IMR-90 (cell line): ENCODE results near the gene VAV3. TPM values are rescaled to one million over a fixed set of nuclear protein-coding genes. Genes with fewer than 3 reads are reported as not detected.

Source experiments
- ATAC-seq: fragments of 200-7000 bp; cut with Tn5 transposase; 2 replicates; pipeline ENCODE4 v1.9.1; 2020; ENCODE audit warnings: low read depth, mild to moderate bottlenecking, moderate library complexity
- BruUV-seq: library from RNA; stranded (reverse); fragments of 400-500 nt; replicated peaks from 2 replicates; lab custom pipeline; 2021; lab: Mats Ljungman, UMichigan
- CTCF ChIA-PET: fragments of 300-600 bp; formaldehyde crosslinking; extraction: SDS; loops from one replicate; lab custom pipeline; 2021; ENCODE audit warnings: antibody characterized with exemption; lab: Yijun Ruan, JAX
- POLR2A ChIA-PET: fragments of 300-600 bp; sonication (Branson Sonifier 250); formaldehyde crosslinking; loops from one replicate; lab custom pipeline; 2022; ENCODE audit warnings: antibody characterized with exemption; ENCODE audit not compliant: unreplicated experiment; lab: Charles Lee
- DNase-seq: peaks from one replicate; pipeline ENCODE4 v3.0.0; 2013
- H2AFZ ChIP-seq: replicated peaks from 2 replicates; pipeline ENCODE3; 2013; ENCODE audit warnings: low read length, mild to moderate bottlenecking; ENCODE audit not compliant: poor library complexity
- H2AK5ac ChIP-seq: 2 replicates; pipeline ENCODE4 v1.6.1; 2013; ENCODE audit warnings: low read depth, low read length, inconsistent platforms
- H2AK9ac ChIP-seq: replicated peaks from 2 replicates; pipeline ENCODE3; 2013; ENCODE audit warnings: mild to moderate bottlenecking, low read depth, low read length, moderate library complexity; ENCODE audit not compliant: poor library complexity
- H2BK120ac ChIP-seq: 2 replicates; pipeline ENCODE4 v1.6.1; 2013; ENCODE audit warnings: low read depth, low read length, inconsistent platforms
- H2BK15ac ChIP-seq: 3 replicates; pipeline ENCODE4 v1.6.1; 2013; ENCODE audit warnings: low read depth, low read length, inconsistent platforms
- H2BK20ac ChIP-seq: 2 replicates; pipeline ENCODE4 v1.6.1; 2013; ENCODE audit warnings: low read depth, mild to moderate bottlenecking, inconsistent platforms, low read length, moderate library complexity
- H2BK5ac ChIP-seq: 2 replicates; pipeline ENCODE4 v1.6.1; 2013; ENCODE audit warnings: mild to moderate bottlenecking, low read depth, low read length, inconsistent platforms; ENCODE audit not compliant: poor library complexity, severe bottlenecking
- H3K14ac ChIP-seq: replicated peaks from 2 replicates; pipeline ENCODE4 v1.6.1; 2013; ENCODE audit warnings: low read depth, low read length, inconsistent platforms
- H3K18ac ChIP-seq: 2 replicates; pipeline ENCODE4 v1.6.1; 2013; ENCODE audit warnings: low read depth, low read length, control low read depth
- H3K23ac ChIP-seq: 2 replicates; pipeline ENCODE4 v1.6.1; 2013; ENCODE audit warnings: low read depth, low read length, inconsistent platforms
- H3K27ac ChIP-seq: 2 replicates; pipeline ENCODE4 v1.5.1; 2013; ENCODE audit warnings: mild to moderate bottlenecking, control low read depth, low read length; ENCODE audit not compliant: insufficient read depth
- H3K27me3 ChIP-seq: 2 replicates; pipeline ENCODE4 v1.6.1; 2013; ENCODE audit warnings: low read length; ENCODE audit not compliant: control insufficient read depth, insufficient read depth
- H3K36me3 ChIP-seq: 2 replicates; pipeline ENCODE4 v1.6.1; 2013; ENCODE audit warnings: low read length, mixed read lengths; ENCODE audit not compliant: control insufficient read depth, insufficient read depth
- H3K4ac ChIP-seq: 2 replicates; pipeline ENCODE4 v1.6.1; 2013; ENCODE audit warnings: low read depth, low read length, inconsistent platforms
- H3K4me1 ChIP-seq: 2 replicates; pipeline ENCODE4 v1.6.1; 2013; ENCODE audit warnings: low read length, mixed read lengths; ENCODE audit not compliant: control insufficient read depth, insufficient read depth
- H3K4me2 ChIP-seq: 2 replicates; pipeline ENCODE4 v1.6.1; 2013; ENCODE audit warnings: low read depth, mild to moderate bottlenecking, control low read depth, low read length, moderate library complexity
- H3K4me3 ChIP-seq: 2 replicates; pipeline ENCODE4 v1.5.1; 2013; ENCODE audit warnings: low read depth, mild to moderate bottlenecking, control low read depth, low read length, moderate library complexity; ENCODE audit not compliant: insufficient read depth
- H3K56ac ChIP-seq: 2 replicates; pipeline ENCODE4 v1.6.1; 2013; ENCODE audit warnings: low read length, inconsistent platforms; ENCODE audit not compliant: insufficient read depth; ENCODE audit errors: extremely low read depth
- H3K79me1 ChIP-seq, 2 experiments: 2 replicates each; pipeline ENCODE4 v1.6.1; 2013; ENCODE audit warnings: low read length in 2 of 2, inconsistent platforms in 1 of 2, low read depth in 1 of 2
- H3K9ac ChIP-seq: 2 replicates; pipeline ENCODE4 v1.6.1; 2013; ENCODE audit warnings: low read depth, low read length, control low read depth
- H3K9me1 ChIP-seq: 2 replicates; pipeline ENCODE4 v1.6.1; 2013; ENCODE audit warnings: low read length, inconsistent platforms; ENCODE audit not compliant: insufficient read depth
- H3K9me3 ChIP-seq: 2 replicates; pipeline ENCODE4 v1.6.1; 2013; ENCODE audit warnings: low read length; ENCODE audit not compliant: control insufficient read depth, insufficient read depth
- H4K20me1 ChIP-seq: 2 replicates; pipeline ENCODE4 v1.6.1; 2013; ENCODE audit warnings: low read length, inconsistent platforms; ENCODE audit not compliant: insufficient read depth
- H4K5ac ChIP-seq: 2 replicates; pipeline ENCODE4 v1.6.1; 2013; ENCODE audit warnings: mild to moderate bottlenecking, low read depth, low read length, control low read depth
- H4K8ac ChIP-seq, 2 experiments: 2 replicates each; pipeline ENCODE4 v1.6.1; 2013; ENCODE audit warnings: low read depth in 2 of 2, low read length in 2 of 2, control low read depth in 1 of 2, inconsistent platforms in 1 of 2
- H4K91ac ChIP-seq: 2 replicates; pipeline ENCODE4 v1.6.1; 2013; ENCODE audit warnings: low read depth, low read length, inconsistent platforms; ENCODE audit not compliant: insufficient read depth
- CEBPB ChIP-seq: IDR thresholded peaks from 2 replicates; pipeline ENCODE4 v1.6.1; 2012; ENCODE audit warnings: low read depth, low read length, improper control_type of control experiment
- CHD1 ChIP-seq: IDR thresholded peaks from 2 replicates; pipeline ENCODE4 v1.6.1; 2012; ENCODE audit warnings: low read depth, low read length, improper control_type of control experiment
- FOS ChIP-seq: fragments of 150-350 bp; IDR thresholded peaks from 2 replicates; pipeline ENCODE4 v1.6.1; 2016; ENCODE audit warnings: low read depth, low read length
- MXI1 ChIP-seq: IDR thresholded peaks from 2 replicates; pipeline ENCODE4 v1.6.1; 2012; ENCODE audit warnings: low read depth, mild to moderate bottlenecking, low read length, moderate library complexity, borderline replicate concordance
- POLR2A ChIP-seq: IDR thresholded peaks from 2 replicates; pipeline ENCODE4 v1.6.1; 2012; ENCODE audit warnings: mild to moderate bottlenecking, low read depth, low read length
- RCOR1 ChIP-seq: IDR thresholded peaks from 2 replicates; pipeline ENCODE4 v1.6.1; 2012; ENCODE audit warnings: mild to moderate bottlenecking, low read length, improper control_type of control experiment; ENCODE audit not compliant: insufficient replicate concordance
- WGBS, 2 experiments: methylation state at CpG; one replicate each; pipeline versions ENCODE4 v1.1.5 to v1.1.7; 2013; ENCODE audit warnings: missing lambda C conversion rate in 2 of 2; ENCODE audit not compliant: insufficient read length in 1 of 2; ENCODE audit errors: extremely low coverage in 2 of 2; 5-methylcytosine and 5-hydroxymethylcytosine counted together
- dilution Hi-C: fragments of 300-500 bp; cut with HindIII; formaldehyde crosslinking; loops from one replicate; pipeline ENCODE4 v1.14.3; 2018; ENCODE audit warnings: low sequenced_read_pairs; ENCODE audit not compliant: unreplicated experiment
- in situ Hi-C: fragments of 300-500 bp; cut with MboI; formaldehyde crosslinking; loops from 3 replicates; pipeline ENCODE4 v1.14.3; 2019; ENCODE audit warnings: low sequenced_read_pairs, inconsistent platforms, mixed read lengths
- intact Hi-C: fragments of 100-400 bp; cut with micrococcal nuclease; formaldehyde crosslinking; loops from 2 replicates; pipeline ENCODE4 v1.10.0; 2022
- polyA plus RNA-seq, 3 experiments: library from polyadenylated mRNA; depleted of rRNA; stranded (reverse); fragments of >200 nt; gene quantifications; 2 replicates each; pipeline ENCODE4 v1.2.3, GENCODE V29; 2012; ENCODE audit warnings: low replicate concordance in 1 of 3
- total RNA-seq: library from RNA; depleted of rRNA; stranded (reverse); fragments of >200 nt; gene quantifications from 2 replicates; pipeline ENCODE4 v1.2.3, GENCODE V29; 2012

The VAV3 gene
- total and polyA plus RNA-seq, 2 of the 4 experiments (the other 2 are of a cell fraction), result 0.12 to 0.18 TPM

DNA sequence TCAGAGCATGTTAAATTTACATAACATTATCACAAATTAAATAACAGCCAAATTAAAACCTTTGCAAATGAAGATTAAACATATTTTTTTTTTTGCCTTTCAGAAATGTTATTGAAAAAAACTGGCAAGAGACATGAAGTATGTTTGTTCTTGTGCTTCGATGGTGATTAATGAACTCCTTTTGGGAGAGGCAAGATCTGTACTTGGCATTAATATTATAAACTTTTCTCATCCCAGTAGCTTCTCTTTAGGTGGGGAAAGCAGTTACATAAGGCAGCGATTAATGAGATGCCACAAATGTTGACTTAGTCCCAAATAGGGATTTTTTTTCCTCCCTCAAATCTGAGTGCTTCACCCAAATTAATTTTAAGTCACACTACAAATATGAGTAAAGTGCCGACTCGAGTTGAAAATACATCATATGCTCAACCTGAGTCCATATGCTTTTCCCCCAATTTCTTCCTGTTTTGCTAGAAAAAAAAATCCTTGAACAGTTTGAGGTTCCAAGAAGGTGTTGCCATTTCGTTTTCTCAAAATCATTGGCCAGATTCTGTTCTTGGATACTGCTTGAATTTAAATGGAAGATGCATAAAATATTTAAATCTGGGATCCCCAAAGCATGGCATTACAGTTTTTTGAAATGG is 294.5 kb downstream of the VAV3 start:
- Histone ChIP-seq H3K27me3 (no peaks in the 10 kb centered on the region), H2AK5ac (no peak overlapping the region), H4K8ac (no peak overlapping the region), H2BK15ac (no peak overlapping the region), H3K9me3 (no peaks in the 10 kb centered on the region), H2BK5ac (no peak overlapping the region), H3K4me2 (no peak overlapping the region), H3K23ac (no peak overlapping the region), H3K56ac (no peak overlapping the region), H3K79me1 (no peaks in the 10 kb centered on the region), H3K14ac (no peak overlapping the region), H2BK120ac (no peak overlapping the region), H2AK9ac (no peak overlapping the region), H3K9me1 (no peaks in the 10 kb centered on the region), H3K4ac (no peak overlapping the region), H2BK20ac (no peak overlapping the region), H4K20me1 (no peaks in the 10 kb centered on the region), H3K36me3 (no peaks in the 10 kb centered on the region), H3K9ac (no peak overlapping the region), H3K4me1 (no peaks in the 10 kb centered on the region), H4K91ac (no peak overlapping the region), H3K18ac (no peak overlapping the region), H3K27ac (no peak overlapping the region), H2AFZ (no peak overlapping the region), H3K4me3 (no peak overlapping the region), H4K5ac (no peak overlapping the region)
- CTCF ChIA-PET, result no interaction called here
- BruUV-seq, result no TSS peak
- in situ Hi-C loops, result no loop called here
- POLR2A ChIA-PET, result no interaction called here
- no CpG with 5 or more reads among the region's 5 CpGs for WGBS, 2 experiments
- no peak for DNase-seq
- dilution Hi-C loops, result no loop called here
- no peak for ATAC-seq
- intact Hi-C loops, result no loop called here
- TF ChIP-seq POLR2A, result no peak
- TF ChIP-seq RCOR1, result no peak
- TF ChIP-seq MXI1, result no peak
- TF ChIP-seq FOS, result no peak
- TF ChIP-seq CHD1, result no peak
- TF ChIP-seq CEBPB, result no peak
